ENCODE data around the gene SQSTM1. TPM values are rescaled to one million over a fixed set of nuclear protein-coding genes. Genes with fewer than 3 reads are reported as not detected.

The SQSTM1 gene
- total and polyA plus RNA-seq, 9 of the 15 experiments (the other 6 are each of a cell fraction or from before 2014, with no cell fraction given), result 5.6 to 148 (median 64.0) TPM

- TF ChIP-seq SMC3 (conservative IDR thresholded peaks at IDR 0.05; ENCODE audit: insufficient read depth, low read depth, low read length) (0 out of 2 replicates have a peak, but pooled peaks have one; percentile 19), SIRT6 (IDR thresholded peaks at IDR 0.05; ENCODE audit: low read depth, low read length) (no peak), HOMEZ (CRISPR knock-in tag; IDR thresholded peaks at IDR 0.05) (no peak), MTA3 (IDR thresholded peaks at IDR 0.05; ENCODE audit: borderline replicate concordance) (peak; percentile 43; the same call in 1 of the 2 replicates), HES1 (IDR thresholded peaks at IDR 0.05; ENCODE audit: low read depth) (no peak), PBX2 (CRISPR knock-in tag; IDR thresholded peaks at IDR 0.05; ENCODE audit: low read depth) (no peak), PBX2 (tag; conservative IDR thresholded peaks at IDR 0.05; ENCODE audit: low read depth) (no peak), ZNF57 (CRISPR knock-in tag; IDR thresholded peaks at IDR 0.05) (no peak), ZNF24 (IDR thresholded peaks at IDR 0.05) (no peak), ZFP36 (IDR thresholded peaks at IDR 0.05; ENCODE audit: low read depth, low read length, partially characterized antibody) (no peak), ZNF280A (IDR thresholded peaks at IDR 0.05; ENCODE audit: low read depth, partially characterized antibody) (no peak), ZFP91 (CRISPR knock-in tag; IDR thresholded peaks at IDR 0.05) (0 out of 2 replicates have a peak, but pooled peaks have one; percentile 8), PURB (CRISPR knock-in tag; IDR thresholded peaks at IDR 0.05; ENCODE audit: low read depth) (no peak), DACH1 (IDR thresholded peaks at IDR 0.05; ENCODE audit: partially characterized antibody) (no peak), PHB (CRISPR knock-in tag; IDR thresholded peaks at IDR 0.05) (peak; percentile 52; the same call in 1 of the 2 replicates), SMARCE1 (IDR thresholded peaks at IDR 0.05) (no peak), ZBTB33 (CRISPR knock-in tag; IDR thresholded peaks at IDR 0.05) (peak; percentile 75)
These were observed 38.1 kb downstream of the SQSTM1 start, which contains the start of gene MRNIP (continued) for GRCh38 chr5:179858586-179859427.

Measured in K562 (cell line).